ENCODE measurements around the gene TMEM161B.
"Not testable (repeated sequence)": the region's sequence is repeated elsewhere in the genome, so short reads cannot be mapped to it uniquely, and the experiment has no call there.

Gene TMEM161B

DNA sequence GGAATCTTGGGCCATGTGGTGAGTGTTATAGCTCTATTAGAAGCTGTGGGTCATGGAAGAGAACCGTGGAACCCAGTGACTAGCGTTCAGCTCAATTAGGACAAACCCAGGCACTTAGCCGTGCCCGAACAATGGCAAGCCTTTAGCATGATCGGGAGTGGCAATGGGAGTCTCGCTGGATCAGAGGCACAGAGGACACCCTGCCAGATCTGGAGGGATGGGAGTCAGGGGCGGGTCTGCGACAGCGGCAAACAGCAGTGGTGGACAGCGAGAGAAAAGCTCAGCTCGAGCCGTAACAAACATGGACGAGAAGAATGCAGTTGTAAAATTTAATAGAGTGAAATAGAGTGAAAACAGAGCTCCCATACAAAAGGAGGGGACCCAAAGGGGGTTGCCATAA, 91.2 kb downstream of the TMEM161B start:
- not testable (repeated sequence) for H3K27ac Mint-ChIP-seq; H3K4me1 Mint-ChIP-seq (ENCODE audit: low read depth); H3K9me3 Mint-ChIP-seq; DNase-seq; H3K4me3 Mint-ChIP-seq; H3K36me3 Mint-ChIP-seq (ENCODE audit: low read depth)
- H3K27me3 Mint-ChIP-seq, result peaks cover 22% of the 10 kb centered on the region

DNA sequence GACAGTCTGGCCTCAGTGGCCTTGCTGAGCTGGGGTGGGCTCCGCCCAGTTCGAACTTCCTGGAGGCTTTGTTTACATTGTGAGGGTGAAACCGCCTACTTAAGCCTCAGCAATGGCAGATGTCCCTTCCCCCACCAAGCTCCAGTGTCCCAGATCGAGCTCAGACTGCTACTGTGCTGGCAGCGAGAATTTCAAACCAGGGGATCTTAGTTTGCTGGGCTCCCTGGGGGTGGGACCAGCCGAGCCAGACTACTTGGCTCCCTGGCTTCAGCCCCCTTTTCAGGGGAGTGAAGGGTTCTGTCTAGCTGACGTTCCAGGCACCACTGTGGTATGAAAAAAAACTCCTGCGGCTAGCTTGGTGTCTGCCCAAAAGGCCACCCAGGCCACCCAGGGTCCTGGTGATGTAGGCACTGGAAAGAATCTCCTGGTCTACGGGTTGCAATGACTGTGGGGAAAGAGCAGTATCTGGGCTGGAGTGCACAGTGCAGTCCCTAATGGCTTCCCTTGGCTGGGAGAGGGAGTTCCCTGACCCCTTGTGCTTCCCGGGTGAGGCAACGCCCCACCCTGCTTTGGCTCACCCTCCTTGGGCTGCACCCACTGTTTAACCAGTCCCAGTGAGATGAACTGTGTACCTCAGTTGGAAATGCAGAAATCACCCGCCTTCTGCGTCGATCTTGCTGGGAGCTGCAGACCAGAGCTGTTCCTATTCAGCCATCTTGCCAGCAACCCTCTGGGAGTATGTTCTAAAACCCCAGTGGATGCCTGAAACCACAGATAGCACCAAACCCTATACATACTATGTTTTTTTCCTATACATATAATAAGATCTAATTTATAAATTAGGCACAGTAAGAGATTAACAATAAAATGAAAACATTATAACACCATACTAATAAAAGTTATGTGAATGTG, 95.5 kb downstream of the TMEM161B start:
- DNase-seq, result no peak
- H3K9me3 Mint-ChIP-seq, result peaks cover 27% of the 10 kb centered on the region
- H3K4me3 Mint-ChIP-seq, result no peak overlapping the region
- no peak overlapping the region for H3K27ac Mint-ChIP-seq
- no peaks in the 10 kb centered on the region for H3K36me3 Mint-ChIP-seq (ENCODE audit: low read depth)
- H3K4me1 Mint-ChIP-seq (ENCODE audit: low read depth), result no peaks in the 10 kb centered on the region
- H3K27me3 Mint-ChIP-seq, result peaks cover 63% of the 10 kb centered on the region

DNA sequence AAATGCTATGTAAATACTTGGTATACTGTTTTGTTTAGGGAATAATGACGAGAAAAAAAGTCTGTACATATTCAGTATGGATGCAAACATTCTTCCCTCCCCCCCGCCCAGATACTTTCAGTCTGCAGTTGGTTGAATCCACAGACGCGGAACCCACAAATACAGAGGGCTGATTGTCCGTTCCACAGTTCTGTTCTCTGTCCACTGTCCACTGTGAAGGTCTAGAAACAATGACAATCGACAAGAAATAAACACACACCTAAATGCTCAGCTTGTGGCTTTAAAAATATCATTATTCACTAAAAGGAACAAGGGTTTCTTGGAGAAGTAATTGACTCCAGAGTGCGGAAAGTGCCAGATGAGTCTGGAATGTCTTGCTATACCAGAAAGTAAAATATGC, 109.1 kb downstream of the TMEM161B start:
- Mint-ChIP-seq H3K36me3 (ENCODE audit: low read depth) (no peaks in the 10 kb centered on the region), H3K9me3 (peaks cover 4% of the 10 kb centered on the region), H3K4me1 (ENCODE audit: low read depth) (no peaks in the 10 kb centered on the region), H3K27me3 (peaks cover 38% of the 10 kb centered on the region), H3K27ac (no peak overlapping the region), H3K4me3 (no peak overlapping the region)
- DNase-seq, result no peak

DNA sequence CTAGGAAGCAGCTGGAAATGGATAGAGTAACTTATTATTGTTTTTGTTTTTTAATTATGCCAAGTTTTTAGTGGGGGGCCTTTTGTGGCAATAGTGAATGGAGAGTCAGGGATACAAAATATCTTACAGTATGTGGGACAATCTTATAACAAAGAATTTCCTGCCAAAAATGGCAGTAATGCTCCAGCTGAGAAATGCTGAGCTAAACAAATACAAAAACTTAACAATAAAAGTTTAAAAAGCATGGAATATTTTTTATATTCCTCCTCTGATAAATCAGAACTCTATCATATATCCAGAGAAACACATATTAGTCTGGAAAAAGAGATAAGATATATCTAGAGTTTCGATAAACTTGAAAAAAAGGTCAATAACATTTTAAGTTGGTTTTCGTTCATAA, 110.6 kb downstream of the TMEM161B start:
- Mint-ChIP-seq H3K36me3 (ENCODE audit: low read depth) (no peaks in the 10 kb centered on the region), H3K27ac (no peak overlapping the region)
- no peak for DNase-seq

DNA sequence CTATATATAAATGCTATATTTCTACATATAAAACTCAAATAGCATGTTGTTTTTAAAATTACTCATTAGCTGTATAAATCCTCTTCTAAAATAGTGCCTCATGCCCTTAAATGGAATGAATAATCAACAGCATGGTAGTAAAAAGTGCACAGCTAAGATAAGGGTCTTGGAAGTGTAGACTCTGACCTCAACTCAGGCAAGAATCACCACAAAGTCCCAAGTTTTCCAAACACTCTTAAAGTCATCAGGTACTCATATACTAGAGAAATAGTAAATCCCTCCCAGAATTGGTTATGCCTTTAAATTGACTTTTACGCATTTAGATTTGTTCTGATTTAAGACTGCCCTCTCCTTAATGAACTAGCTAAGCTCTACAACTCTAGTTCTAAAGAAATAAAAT, 113.8 kb downstream of the TMEM161B start:
- no peak overlapping the region for H3K27ac Mint-ChIP-seq
- H3K27me3 Mint-ChIP-seq, result peaks cover 49% of the 10 kb centered on the region
- no peak overlapping the region for H3K4me3 Mint-ChIP-seq
- no peaks in the 10 kb centered on the region for H3K4me1 Mint-ChIP-seq (ENCODE audit: low read depth)
- peaks cover 6% of the 10 kb centered on the region for H3K9me3 Mint-ChIP-seq
- no peaks in the 10 kb centered on the region for H3K36me3 Mint-ChIP-seq (ENCODE audit: low read depth)
- no peak for DNase-seq

More for the DNA sequence above, 110.6 kb downstream of the TMEM161B start:
- no peaks in the 10 kb centered on the region for H3K4me1 Mint-ChIP-seq (ENCODE audit: low read depth)
- H3K4me3 Mint-ChIP-seq, result no peak overlapping the region
- H3K27me3 Mint-ChIP-seq, result peaks cover 47% of the 10 kb centered on the region
- H3K9me3 Mint-ChIP-seq, result peaks cover 4% of the 10 kb centered on the region

DNA sequence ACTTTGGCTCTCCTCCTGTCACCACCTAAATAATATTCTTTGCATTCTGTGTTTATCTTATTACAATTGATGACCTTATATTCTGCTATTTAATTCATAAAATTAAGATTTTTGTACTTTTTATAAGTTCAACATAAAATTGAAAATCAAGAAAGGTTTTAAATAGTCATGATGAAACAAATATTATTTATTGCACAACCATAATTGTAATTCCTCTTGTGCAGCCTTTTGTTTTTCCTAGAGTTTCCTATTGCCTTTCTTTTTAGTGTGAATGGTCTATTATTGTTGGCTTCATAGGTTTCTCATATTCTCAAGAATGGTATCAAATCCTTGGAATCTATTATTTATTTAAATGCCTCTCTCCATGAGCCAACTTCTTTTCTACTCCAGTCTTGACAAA, 117.9 kb downstream of the TMEM161B start:
- no peak for DNase-seq
- H3K36me3 Mint-ChIP-seq (ENCODE audit: low read depth), result no peaks in the 10 kb centered on the region
- peaks cover 53% of the 10 kb centered on the region for H3K27me3 Mint-ChIP-seq
- H3K9me3 Mint-ChIP-seq, result peaks cover 6% of the 10 kb centered on the region
- H3K27ac Mint-ChIP-seq, result no peak overlapping the region
- no peak overlapping the region for H3K4me3 Mint-ChIP-seq
- H3K4me1 Mint-ChIP-seq (ENCODE audit: low read depth), result peaks cover 4% of the 10 kb centered on the region

DNA sequence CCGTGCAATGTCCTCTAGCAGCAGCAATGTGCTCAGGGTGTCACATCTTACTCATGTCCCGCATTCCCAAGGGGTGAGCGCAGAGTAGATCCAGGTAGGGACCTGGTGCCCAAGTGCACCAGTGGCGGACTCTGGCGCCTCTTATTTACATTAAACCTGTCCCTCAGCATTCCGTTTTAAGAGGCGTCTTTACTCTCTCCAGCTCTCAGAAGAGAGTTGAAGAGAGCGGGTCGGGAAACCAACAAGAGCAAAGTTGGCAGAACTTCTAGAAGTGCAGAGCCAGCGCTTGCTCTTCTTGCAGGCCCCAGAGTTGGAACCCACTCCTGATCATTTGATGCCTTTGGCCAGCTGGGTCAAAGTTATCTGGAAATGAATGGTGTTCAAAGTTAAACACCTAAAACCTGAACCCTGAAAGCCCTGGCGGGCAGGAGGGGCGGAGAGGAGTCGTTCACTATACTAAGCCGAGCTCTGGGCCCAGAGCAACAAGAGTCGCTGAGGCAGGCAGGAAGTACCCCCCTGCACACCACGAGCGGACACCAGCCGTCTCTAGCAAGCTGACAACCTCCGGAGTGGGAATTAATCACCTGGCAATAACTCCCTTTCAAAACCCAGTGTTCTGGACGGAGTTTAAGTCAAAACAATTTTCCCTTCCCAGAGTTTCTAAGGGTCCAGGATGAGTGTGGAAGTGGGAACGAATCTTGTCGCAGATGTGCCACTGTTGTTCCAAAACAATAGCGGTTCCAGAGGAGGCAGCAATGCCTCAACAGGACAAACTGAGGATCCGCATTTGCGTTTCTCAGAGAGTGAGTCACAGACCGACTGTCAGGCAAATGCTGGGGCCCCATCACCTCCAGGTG, 122.8 kb downstream of the TMEM161B start:
- Mint-ChIP-seq H3K4me3 (peak overlapping the region; percentile 55), H3K27me3 (peaks cover 30% of the 10 kb centered on the region), H3K4me1 (ENCODE audit: low read depth) (peaks cover 23% of the 10 kb centered on the region), H3K36me3 (ENCODE audit: low read depth) (no peaks in the 10 kb centered on the region), H3K9me3 (peaks cover 6% of the 10 kb centered on the region), H3K27ac (no peak overlapping the region)
- no peak for DNase-seq

DNA sequence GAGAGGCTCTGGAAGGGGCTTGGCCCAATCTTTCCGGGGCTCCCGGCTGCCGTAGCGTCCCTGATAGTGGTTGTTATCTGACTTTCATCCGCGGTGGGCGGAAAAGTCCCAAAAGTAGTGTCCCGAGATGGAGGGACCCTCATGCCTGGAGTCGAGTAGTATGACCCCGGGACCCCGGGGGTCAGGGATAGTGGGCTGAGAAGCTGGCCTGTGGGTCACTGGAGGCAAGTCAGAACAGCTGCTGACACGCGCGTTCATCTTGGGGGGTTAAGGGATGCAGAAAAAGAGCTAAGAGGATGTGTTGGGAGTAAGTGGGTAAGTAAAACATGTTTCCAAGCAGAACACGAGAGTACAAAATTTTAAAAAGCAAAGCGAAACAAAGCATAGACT, 123.4 kb downstream of the TMEM161B start:
- Mint-ChIP-seq H3K4me3 (peak overlapping the region; percentile 55), H3K9me3 (peaks cover 6% of the 10 kb centered on the region), H3K27ac (no peak overlapping the region), H3K27me3 (peaks cover 30% of the 10 kb centered on the region), H3K4me1 (ENCODE audit: low read depth) (peaks cover 23% of the 10 kb centered on the region), H3K36me3 (ENCODE audit: low read depth) (no peaks in the 10 kb centered on the region)
- no peak for DNase-seq

Measured in activated T-cell treated with anti-CD3 and anti-CD28 coated beads, Interleukin-2, amount 50 U/mL, for 24 hours (primary cell).